Measurements from ENCODE around the gene UPF2.

- TF ChIP-seq CTCF (conservative IDR thresholded peaks at IDR 0.05; ENCODE audit: low read depth, low read length) = no peak
- TF ChIP-seq EZH2 (IDR thresholded peaks at IDR 0.05; ENCODE audit: borderline replicate concordance, low read depth, low read length, poor library complexity, severe bottlenecking) = no peak
Observed at GRCh38 chr10:12073526-12073925, 30.9 kb upstream of the UPF2 start.

All from A673 (cell line).